ENCODE measurements around the gene FAM219A.
A peak's percentile ranks its signal among the peaks of the same experiment; 100 is the strongest.

DNA sequence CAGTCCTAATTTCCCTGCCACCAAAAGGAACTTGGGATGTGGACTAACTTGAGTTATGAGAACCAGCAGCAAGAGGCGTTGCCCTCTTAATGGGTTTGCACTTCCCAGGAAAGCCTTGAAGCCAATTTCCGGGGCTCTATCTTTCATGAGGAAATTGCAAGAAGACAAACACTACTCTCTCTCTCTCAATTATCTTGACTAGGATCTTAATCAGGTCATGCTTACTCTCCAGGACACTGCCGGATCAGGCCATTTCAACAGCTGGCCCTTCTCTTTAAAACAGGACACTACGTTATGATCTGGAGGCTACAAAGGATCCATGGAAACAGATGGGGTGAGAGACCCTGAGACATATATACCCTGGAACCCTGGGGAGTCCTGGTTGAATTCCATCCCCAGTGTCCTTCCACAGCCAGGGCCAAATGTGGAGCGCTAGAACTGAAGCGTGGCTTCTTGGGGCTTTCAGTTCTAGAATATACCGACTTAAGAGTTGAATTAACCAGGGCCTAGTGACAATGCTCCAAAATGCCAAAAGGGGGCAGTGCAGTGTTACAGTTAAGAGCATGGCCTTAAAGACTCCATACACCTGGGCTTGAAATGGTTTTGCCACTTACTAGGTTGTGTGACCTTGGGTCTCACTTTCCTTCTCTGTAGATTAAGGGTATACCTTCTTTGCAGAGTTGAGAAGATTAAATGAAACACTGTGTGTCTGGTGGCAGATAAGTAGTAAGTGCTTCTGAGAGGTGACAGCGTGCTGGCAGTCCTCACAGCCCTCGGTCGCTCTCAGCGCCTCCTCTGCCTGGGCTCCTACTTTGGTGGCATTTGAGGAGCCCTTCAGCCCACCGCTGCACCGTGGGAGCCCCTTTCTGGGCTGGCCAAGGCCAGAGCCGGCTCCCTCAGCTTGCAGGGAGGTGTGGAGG lies 21.1 kb downstream of the FAM219A start:
- TF ChIP-seq, protein P1, sequence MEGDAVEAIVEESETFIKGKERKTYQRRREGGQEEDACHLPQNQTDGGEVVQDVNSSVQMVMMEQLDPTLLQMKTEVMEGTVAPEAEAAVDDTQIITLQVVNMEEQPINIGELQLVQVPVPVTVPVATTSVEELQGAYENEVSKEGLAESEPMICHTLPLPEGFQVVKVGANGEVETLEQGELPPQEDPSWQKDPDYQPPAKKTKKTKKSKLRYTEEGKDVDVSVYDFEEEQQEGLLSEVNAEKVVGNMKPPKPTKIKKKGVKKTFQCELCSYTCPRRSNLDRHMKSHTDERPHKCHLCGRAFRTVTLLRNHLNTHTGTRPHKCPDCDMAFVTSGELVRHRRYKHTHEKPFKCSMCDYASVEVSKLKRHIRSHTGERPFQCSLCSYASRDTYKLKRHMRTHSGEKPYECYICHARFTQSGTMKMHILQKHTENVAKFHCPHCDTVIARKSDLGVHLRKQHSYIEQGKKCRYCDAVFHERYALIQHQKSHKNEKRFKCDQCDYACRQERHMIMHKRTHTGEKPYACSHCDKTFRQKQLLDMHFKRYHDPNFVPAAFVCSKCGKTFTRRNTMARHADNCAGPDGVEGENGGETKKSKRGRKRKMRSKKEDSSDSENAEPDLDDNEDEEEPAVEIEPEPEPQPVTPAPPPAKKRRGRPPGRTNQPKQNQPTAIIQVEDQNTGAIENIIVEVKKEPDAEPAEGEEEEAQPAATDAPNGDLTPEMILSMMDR (IDR thresholded peaks at IDR 0.05) = peak; percentile 57 to 77 (median 69)
- TF ChIP-seq POLR2AphosphoS5 (IDR thresholded peaks at IDR 0.05) (no peak), POLR2A (IDR thresholded peaks at IDR 0.05; ENCODE audit: low read depth) (no peak)

Data from esophagus muscularis mucosa (tissue), 3 donors.